ENCODE data around the gene IL17RB. TPM values are rescaled to one million over a fixed set of nuclear protein-coding genes. Genes with fewer than 3 reads are reported as not detected.

The IL17RB gene
- polyA plus RNA-seq, 2 of the 4 experiments (the other 2 are of a cell fraction): 1.9 to 2.2 TPM

- WGBS (ENCODE audit: missing lambda C conversion rate): 90% methylated on average over 2 of the region's 6 CpGs
Observed at GRCh38 chr3:53817211-53817610, 29.2 kb upstream of the IL17RB start.

GRCh38 chr3:53817809-53818208 is 28.6 kb upstream of the IL17RB start:
- Histone ChIP-seq H3K4me1 (no peaks in the 10 kb centered on the region), H3K9me3 (no peaks in the 10 kb centered on the region), H3K4me3 (no peak overlapping the region), H3K4me2 (no peak overlapping the region), H3K27ac (no peak overlapping the region)
- TF ChIP-seq CHD2 (IDR thresholded peaks at IDR 0.05; ENCODE audit: low read length, partially characterized antibody) (no peak), MAZ (IDR thresholded peaks at IDR 0.05; ENCODE audit: borderline replicate concordance, low read depth, low read length) (no peak), POLR2A (IDR thresholded peaks at IDR 0.05; ENCODE audit: low read length) (no peak), ZC3H11A (IDR thresholded peaks at IDR 0.05) (no peak), RAD21 (conservative IDR thresholded peaks at IDR 0.05 in 1 of 2, IDR thresholded peaks at IDR 0.05 in 1 of 2) (no peak), HDAC2 (IDR thresholded peaks at IDR 0.05) (no peak), ELK1 (IDR thresholded peaks at IDR 0.05; ENCODE audit: low read depth, low read length) (no peak), RFX5 (IDR thresholded peaks at IDR 0.05) (no peak), HMGXB4 (CRISPR knock-in tag; IDR thresholded peaks at IDR 0.05; ENCODE audit: borderline replicate concordance) (no peak), HOXB13 (CRISPR knock-in tag; IDR thresholded peaks at IDR 0.05; ENCODE audit: low read depth) (no peak), BCL3 (IDR thresholded peaks at IDR 0.05) (no peak), HEYL (CRISPR knock-in tag; IDR thresholded peaks at IDR 0.05) (no peak), EHF (CRISPR knock-in tag; IDR thresholded peaks at IDR 0.05) (no peak), CBX2 (IDR thresholded peaks at IDR 0.05; ENCODE audit: borderline replicate concordance, low read depth) (no peak)
- 90% methylated on average over 10 of the region's 17 CpGs for WGBS (ENCODE audit: missing lambda C conversion rate)
- CTCF ChIA-PET: no interaction called here
- no peak for ATAC-seq
- DNase-seq (ENCODE audit: low read depth in 1 of 2, low spot score in 1 of 2): no peak
- FAIRE-seq: no peak
- POLR2A ChIA-PET: no interaction called here

More at GRCh38 chr3:53817211-53817610, 29.2 kb upstream of the IL17RB start:
- H3K4me1 ChIP-seq: no peaks in the 10 kb centered on the region
- CTCF ChIA-PET: no interaction called here
- FAIRE-seq (no peak), ATAC-seq (no peak), DNase-seq (ENCODE audit: low read depth in 1 of 2, low spot score in 1 of 2) (no peak)
- H3K27ac ChIP-seq: no peak overlapping the region
- H3K4me2 ChIP-seq: no peak overlapping the region
- POLR2A ChIA-PET: no interaction called here
- no peak overlapping the region for H3K4me3 ChIP-seq
- no peaks in the 10 kb centered on the region for H3K9me3 ChIP-seq
- TF ChIP-seq JUNB (IDR thresholded peaks at IDR 0.05): no peak
- TF ChIP-seq MAFK (IDR thresholded peaks at IDR 0.05; ENCODE audit: partially characterized antibody): no peak
- no peak for TF ChIP-seq HMGXB4 (CRISPR knock-in tag; IDR thresholded peaks at IDR 0.05; ENCODE audit: borderline replicate concordance)
- no peak for TF ChIP-seq PBX3 (IDR thresholded peaks at IDR 0.05)
- no peak for TF ChIP-seq RCOR1 (IDR thresholded peaks at IDR 0.05; ENCODE audit: low read depth, low read length)
- no peak for TF ChIP-seq RAD21 (conservative IDR thresholded peaks at IDR 0.05 in 1 of 2, IDR thresholded peaks at IDR 0.05 in 1 of 2)
- TF ChIP-seq HOXB5 (CRISPR knock-in tag; IDR thresholded peaks at IDR 0.05): no peak
- no peak for TF ChIP-seq EHF (CRISPR knock-in tag; IDR thresholded peaks at IDR 0.05)
- no peak for TF ChIP-seq FOSL2 (IDR thresholded peaks at IDR 0.05)
- no peak for TF ChIP-seq FOSL2 (CRISPR knock-in tag; IDR thresholded peaks at IDR 0.05)
- TF ChIP-seq CTCF (IDR thresholded peaks at IDR 0.05): no peak
- TF ChIP-seq EP300 (IDR thresholded peaks at IDR 0.05): no peak
- no peak for TF ChIP-seq BHLHE40 (IDR thresholded peaks at IDR 0.05; ENCODE audit: low read depth, low read length)
- no peak for TF ChIP-seq SREBF2 (IDR thresholded peaks at IDR 0.05)
- no peak for TF ChIP-seq POLR2AphosphoS2 (conservative IDR thresholded peaks at IDR 0.05; ENCODE audit: low read length)
